Measurements from ENCODE around the gene PRKAG2. TPM values are rescaled to one million over a fixed set of nuclear protein-coding genes. Genes with fewer than 3 reads are reported as not detected.

Gene PRKAG2
- polyA plus RNA-seq, 3 donors = 29.2 to 59.8 (median 30.9) TPM

- Histone ChIP-seq H3K4me3 (replicated peaks in 1 of 3; ENCODE audit: low read depth in 2 of 3, low read length in 3 of 3) (no peak overlapping the region), H3K27ac (ENCODE audit: low read depth in 1 of 2, low read length in 2 of 2) (peak overlapping the region in 1 of 2 donors; percentile 20), H4K20me1 (ENCODE audit: insufficient read depth, low read length) (peaks cover 98% of the 10 kb centered on the region), H3K36me3 (replicated peaks in 1 of 2; ENCODE audit: control insufficient read depth in 1 of 2, insufficient read depth in 2 of 2, low read length in 2 of 2) (peaks cover 4 to 23% of the 10 kb centered on the region in 2 donors), H3K4me1 (ENCODE audit: control insufficient read depth in 1 of 2, insufficient read depth in 2 of 2, low read length in 2 of 2) (peaks cover 26 to 31% of the 10 kb centered on the region in 2 donors), H3K9me3 (replicated peaks in 1 of 2; ENCODE audit: control insufficient read depth in 1 of 2, insufficient read depth in 1 of 2, low read length in 2 of 2) (no peaks in the 10 kb centered on the region), H2AFZ (ENCODE audit: insufficient read depth, low read depth, low read length, poor library complexity, severe bottlenecking) (no peak overlapping the region), H3K79me2 (ENCODE audit: insufficient read depth, low read length) (peaks cover 16% of the 10 kb centered on the region), H3K4me2 (replicated peaks; ENCODE audit: extremely low read depth, low read length, poor library complexity, severe bottlenecking) (no peak overlapping the region), H3K9ac (ENCODE audit: insufficient read depth, low read length, poor library complexity, severe bottlenecking) (no peak overlapping the region), H3K27me3 (ENCODE audit: control insufficient read depth in 2 of 2, insufficient read depth in 2 of 2, low read length in 2 of 2) (no peaks in the 10 kb centered on the region)
- Mint-ChIP-seq H3K27ac (peak overlapping the region in 6 of 7 donors; percentile 42 to 84 (median 66)), H3K4me3 (no peak overlapping the region), H3K4me1 (peaks cover 54% of the 10 kb centered on the region), H3K36me3 (peaks cover 61 to 63% of the 10 kb centered on the region in 2 donors), H3K27me3 (ENCODE audit: low read depth in 3 of 3) (peaks cover 0 to 7% (median 0%) of the 10 kb centered on the region in 3 donors), H3K9me3 (peaks cover 0 to 5% (median 1%) of the 10 kb centered on the region in 7 donors)
- peak; percentile 43 to 62 (median 55) for DNase-seq
- intact Hi-C loops (cut with micrococcal nuclease) = loop anchor here (5.0 to 10.0 kb wide), 5 partner anchors 115 to 392 kb away; partner anchors contain the start of gene RHEB (in 1 of the 2)
- WGBS (ENCODE audit: insufficient coverage) = 94% methylated on average over 3 of the region's 9 CpGs
- peak; percentile 97 for TF ChIP-seq CTCF (IDR thresholded peaks at IDR 0.05)
These were observed 117.3 kb downstream of the PRKAG2 start for GRCh38 chr7:151759591-151760042.

GRCh38 chr7:151758622-151759540 is 118.0 kb downstream of the PRKAG2 start:
- no peak overlapping the region for H3K4me3 ChIP-seq (replicated peaks in 1 of 3; ENCODE audit: low read depth in 2 of 3, low read length in 3 of 3)
- peak overlapping the region in 1 of 2 donors; percentile 20 for H3K27ac ChIP-seq (ENCODE audit: low read depth in 1 of 2, low read length in 2 of 2)
- peaks cover 26 to 31% of the 10 kb centered on the region in 2 donors for H3K4me1 ChIP-seq (ENCODE audit: control insufficient read depth in 1 of 2, insufficient read depth in 2 of 2, low read length in 2 of 2)
- Mint-ChIP-seq H3K27me3 (ENCODE audit: low read depth in 3 of 3) (peaks cover 0 to 5% (median 0%) of the 10 kb centered on the region in 3 donors), H3K27ac (peak overlapping the region; percentile 26 to 77 (median 42)), H3K36me3 (peaks cover 56 to 57% of the 10 kb centered on the region in 2 donors), H3K4me3 (no peak overlapping the region), H3K4me1 (peaks cover 55% of the 10 kb centered on the region), H3K9me3 (peaks cover 0 to 5% (median 1%) of the 10 kb centered on the region in 7 donors)
- no peak overlapping the region for H3K9ac ChIP-seq (ENCODE audit: insufficient read depth, low read length, poor library complexity, severe bottlenecking)
- no peaks in the 10 kb centered on the region for H3K27me3 ChIP-seq (ENCODE audit: control insufficient read depth in 2 of 2, insufficient read depth in 2 of 2, low read length in 2 of 2)
- no peaks in the 10 kb centered on the region for H3K9me3 ChIP-seq (replicated peaks in 1 of 2; ENCODE audit: control insufficient read depth in 1 of 2, insufficient read depth in 1 of 2, low read length in 2 of 2)
- peaks cover 16% of the 10 kb centered on the region for H3K79me2 ChIP-seq (ENCODE audit: insufficient read depth, low read length)
- WGBS (ENCODE audit: insufficient coverage) = 91% methylated on average over 17 of the region's 18 CpGs
- H2AFZ ChIP-seq (ENCODE audit: insufficient read depth, low read depth, low read length, poor library complexity, severe bottlenecking) = no peak overlapping the region
- intact Hi-C loops (cut with micrococcal nuclease) = loop anchor here in 1 of 2 donors (5.0 to 10.0 kb wide), 3 partner anchors 127 to 244 kb away; partner anchors contain the start of gene RHEB
- no peak for TF ChIP-seq CTCF (IDR thresholded peaks at IDR 0.05)
- no peak overlapping the region for H3K4me2 ChIP-seq (replicated peaks; ENCODE audit: extremely low read depth, low read length, poor library complexity, severe bottlenecking)
- peaks cover 96% of the 10 kb centered on the region for H4K20me1 ChIP-seq (ENCODE audit: insufficient read depth, low read length)
- DNase-seq = no peak
- peaks cover 0 to 16% of the 10 kb centered on the region in 2 donors for H3K36me3 ChIP-seq (replicated peaks in 1 of 2; ENCODE audit: control insufficient read depth in 1 of 2, insufficient read depth in 2 of 2, low read length in 2 of 2)
